Inflammatory macrophage treated with lipopolysaccharide for 1 hour (primary cell): ENCODE results near the gene NTN1.
"Not testable (repeated sequence)": the region's sequence is repeated elsewhere in the genome, so short reads cannot be mapped to it uniquely, and the experiment has no call there.

Experiments used
- DNase-seq, 2 donors: peaks; one replicate each; pipeline ENCODE4 v3.0.0-alpha.2; 2020 to 2022

The NTN1 gene

GRCh38 chr17:9127340-9127739, 106.0 kb downstream of the NTN1 start:
- DNase-seq = no peak

GRCh38 chr17:9131371-9131770, 110.1 kb downstream of the NTN1 start:
- no peak for DNase-seq

GRCh38 chr17:9132291-9132690, 111.0 kb downstream of the NTN1 start:
- DNase-seq = no peak

GRCh38 chr17:9132944-9133610, 111.8 kb downstream of the NTN1 start:
- DNase-seq = no peak

- no peak for DNase-seq
Observed at GRCh38 chr17:9138161-9138717, 116.9 kb downstream of the NTN1 start.

GRCh38 chr17:9139695-9140094, 118.4 kb downstream of the NTN1 start:
- DNase-seq = no peak

GRCh38 chr17:9140550-9141424, 119.5 kb downstream of the NTN1 start:
- no peak for DNase-seq

GRCh38 chr17:9141425-9141753, 120.1 kb downstream of the NTN1 start:
- no peak for DNase-seq

GRCh38 chr17:9142772-9143494, 121.6 kb downstream of the NTN1 start:
- DNase-seq = no peak

GRCh38 chr17:9144502-9145249, 123.4 kb downstream of the NTN1 start:
- no peak for DNase-seq

GRCh38 chr17:9146064-9146463, 124.8 kb downstream of the NTN1 start:
- no peak for DNase-seq

GRCh38 chr17:9148905-9149525, 127.7 kb downstream of the NTN1 start:
- DNase-seq = no peak

GRCh38 chr17:9150446-9151090, 129.3 kb downstream of the NTN1 start:
- DNase-seq = no peak

GRCh38 chr17:9151091-9151490, 129.8 kb downstream of the NTN1 start:
- no peak for DNase-seq

- not testable (repeated sequence) for DNase-seq
Observed at GRCh38 chr17:9151740-9152139, 130.4 kb downstream of the NTN1 start.

- no peak for DNase-seq
Observed at GRCh38 chr17:9158544-9159452, 137.5 kb downstream of the NTN1 start.

GRCh38 chr17:9162275-9162985, 141.1 kb downstream of the NTN1 start:
- no peak for DNase-seq

GRCh38 chr17:9166788-9167187, 145.5 kb downstream of the NTN1 start:
- DNase-seq = no peak

GRCh38 chr17:9167379-9167778, 146.1 kb downstream of the NTN1 start:
- no peak for DNase-seq

GRCh38 chr17:9169116-9169515, 147.8 kb downstream of the NTN1 start:
- DNase-seq = no peak
